Measurements from ENCODE around the gene PKP3.

DNA sequence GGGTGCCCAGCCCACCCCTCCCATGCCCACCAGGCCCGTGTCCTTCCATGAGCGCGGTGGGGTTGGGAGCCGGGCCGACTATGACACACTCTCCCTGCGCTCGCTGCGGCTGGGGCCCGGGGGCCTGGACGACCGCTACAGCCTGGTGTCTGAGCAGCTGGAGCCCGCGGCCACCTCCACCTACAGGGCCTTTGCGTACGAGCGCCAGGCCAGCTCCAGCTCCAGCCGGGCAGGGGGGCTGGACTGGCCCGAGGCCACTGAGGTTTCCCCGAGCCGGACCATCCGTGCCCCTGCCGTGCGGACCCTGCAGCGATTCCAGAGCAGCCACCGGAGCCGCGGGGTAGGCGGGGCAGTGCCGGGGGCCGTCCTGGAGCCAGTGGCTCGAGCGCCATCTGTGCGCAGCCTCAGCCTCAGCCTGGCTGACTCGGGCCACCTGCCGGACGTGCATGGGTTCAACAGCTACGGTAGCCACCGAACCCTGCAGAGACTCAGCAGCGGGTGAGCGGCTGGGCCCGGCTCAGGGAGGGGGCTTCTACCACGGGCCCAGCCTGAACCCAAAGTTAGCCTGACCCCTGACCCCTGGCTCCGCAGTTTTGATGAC, 3.0 kb downstream of the PKP3 start:
- TF ChIP-seq CTCF (IDR thresholded peaks at IDR 0.05; ENCODE audit: low read depth, low read length) (no peak), POLR2A (IDR thresholded peaks at IDR 0.05; ENCODE audit: extremely low read depth, insufficient read length) (no peak)

All from NB4 (cell line).